ENCODE data around the gene SREK1. TPM values are rescaled to one million over a fixed set of nuclear protein-coding genes. Genes with fewer than 3 reads are reported as not detected.

Gene SREK1
- total RNA-seq, 2 donors from 2014 or later, result 51.4 to 57.5 TPM

DNA sequence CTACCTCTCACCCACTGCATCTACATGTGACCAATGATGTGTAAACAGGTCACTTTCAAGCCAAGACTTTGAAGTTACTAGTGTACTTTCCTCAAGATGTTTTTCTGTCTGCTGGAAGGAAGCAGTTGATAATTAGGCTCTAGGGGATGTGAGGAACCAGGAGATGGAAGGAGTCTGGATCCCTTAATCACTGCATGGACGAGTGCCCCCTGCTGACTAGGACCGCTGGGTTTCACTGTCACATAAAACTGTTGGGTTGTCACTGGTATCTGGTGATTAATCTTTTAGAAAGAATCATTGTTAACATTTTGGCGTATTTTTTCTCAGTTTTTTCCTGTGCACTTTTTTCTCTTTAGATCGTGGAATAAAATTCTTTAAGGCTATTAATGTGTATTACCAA lies 79.5 kb downstream of the SREK1 start:
- TF ChIP-seq, protein P1, sequence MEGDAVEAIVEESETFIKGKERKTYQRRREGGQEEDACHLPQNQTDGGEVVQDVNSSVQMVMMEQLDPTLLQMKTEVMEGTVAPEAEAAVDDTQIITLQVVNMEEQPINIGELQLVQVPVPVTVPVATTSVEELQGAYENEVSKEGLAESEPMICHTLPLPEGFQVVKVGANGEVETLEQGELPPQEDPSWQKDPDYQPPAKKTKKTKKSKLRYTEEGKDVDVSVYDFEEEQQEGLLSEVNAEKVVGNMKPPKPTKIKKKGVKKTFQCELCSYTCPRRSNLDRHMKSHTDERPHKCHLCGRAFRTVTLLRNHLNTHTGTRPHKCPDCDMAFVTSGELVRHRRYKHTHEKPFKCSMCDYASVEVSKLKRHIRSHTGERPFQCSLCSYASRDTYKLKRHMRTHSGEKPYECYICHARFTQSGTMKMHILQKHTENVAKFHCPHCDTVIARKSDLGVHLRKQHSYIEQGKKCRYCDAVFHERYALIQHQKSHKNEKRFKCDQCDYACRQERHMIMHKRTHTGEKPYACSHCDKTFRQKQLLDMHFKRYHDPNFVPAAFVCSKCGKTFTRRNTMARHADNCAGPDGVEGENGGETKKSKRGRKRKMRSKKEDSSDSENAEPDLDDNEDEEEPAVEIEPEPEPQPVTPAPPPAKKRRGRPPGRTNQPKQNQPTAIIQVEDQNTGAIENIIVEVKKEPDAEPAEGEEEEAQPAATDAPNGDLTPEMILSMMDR (IDR thresholded peaks at IDR 0.05), result peak; percentile 16
- Histone ChIP-seq H3K27me3 (no peaks in the 10 kb centered on the region), H3K27ac (no peak overlapping the region), H3K9me3 (no peaks in the 10 kb centered on the region), H3K9ac (ENCODE audit: low read depth in 2 of 2, low read length in 2 of 2) (no peak overlapping the region), H3K36me3 (no peaks in the 10 kb centered on the region), H3K4me1 (no peaks in the 10 kb centered on the region), H3K4me3 (no peak overlapping the region)
- DNase-seq, result peak; percentile 30
- intact Hi-C loops (cut with DNase I), result no loop called here

DNA sequence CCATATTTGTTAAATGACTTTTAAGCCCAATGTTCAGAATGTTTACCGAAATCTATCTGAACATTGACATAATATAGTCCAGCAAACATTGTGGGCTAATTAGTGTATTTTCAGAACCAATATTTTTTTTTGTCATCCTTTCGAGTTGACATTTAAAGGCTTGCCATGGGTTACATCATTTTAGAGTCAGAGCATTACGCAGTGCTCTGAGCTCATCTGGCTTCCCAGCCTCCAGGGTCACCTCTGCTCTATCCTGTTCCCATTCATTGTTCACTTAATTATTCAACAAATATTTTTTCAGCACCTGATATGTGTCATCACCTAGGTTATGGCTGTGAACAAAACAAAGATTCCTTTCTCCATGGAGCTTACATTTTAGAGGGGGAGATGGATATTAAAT lies 80.2 kb downstream of the SREK1 start:
- TF ChIP-seq, protein P1 (IDR thresholded peaks at IDR 0.05), result no peak
- H3K36me3 ChIP-seq, result no peaks in the 10 kb centered on the region
- H3K4me3 ChIP-seq, result no peak overlapping the region
- H3K9ac ChIP-seq (ENCODE audit: low read depth in 2 of 2, low read length in 2 of 2), result no peak overlapping the region
- no peaks in the 10 kb centered on the region for H3K9me3 ChIP-seq
- intact Hi-C loops (cut with DNase I), result no loop called here
- H3K27ac ChIP-seq, result no peak overlapping the region
- no peaks in the 10 kb centered on the region for H3K4me1 ChIP-seq
- H3K27me3 ChIP-seq, result no peaks in the 10 kb centered on the region
- DNase-seq, result no peak

DNA sequence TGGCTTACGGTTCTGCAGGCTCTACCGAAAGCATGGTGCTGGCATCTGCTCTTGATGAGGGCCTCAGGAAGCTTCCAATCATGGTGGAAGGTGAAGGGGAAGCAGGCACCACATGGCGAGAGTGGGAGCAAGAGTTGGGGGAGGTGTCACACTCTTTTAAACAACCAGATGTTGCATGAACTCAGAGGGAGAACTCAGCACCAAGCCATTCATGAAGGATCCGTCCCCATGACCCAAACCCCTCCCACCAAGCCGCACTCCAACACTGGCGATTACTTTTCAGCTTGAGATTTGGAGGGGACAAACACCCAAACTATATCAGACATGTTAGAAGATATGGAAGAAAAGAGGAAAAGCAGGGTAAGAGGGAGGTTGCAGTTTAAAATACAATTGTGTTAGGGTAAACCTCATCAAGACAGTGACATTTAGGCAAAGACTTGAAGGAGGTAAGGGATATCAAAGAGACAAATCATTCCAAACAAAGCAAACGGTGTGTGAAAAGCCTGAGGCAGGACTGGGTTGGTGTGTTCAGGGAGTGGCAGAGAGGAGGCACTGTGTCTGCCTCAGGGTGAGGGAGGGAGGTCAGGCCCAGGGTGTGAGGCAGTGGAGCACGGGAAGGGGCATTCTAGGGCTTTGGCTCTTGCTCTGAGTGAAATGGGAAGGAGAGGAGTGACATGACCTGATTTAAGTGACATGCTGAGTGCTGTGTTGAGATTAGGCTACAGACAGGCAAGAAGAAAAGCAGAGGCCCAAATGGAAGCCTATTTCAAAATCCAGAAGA lies 80.9 kb downstream of the SREK1 start:
- Histone ChIP-seq H3K27me3 (no peaks in the 10 kb centered on the region), H3K27ac (no peak overlapping the region), H3K36me3 (no peaks in the 10 kb centered on the region), H3K4me1 (no peaks in the 10 kb centered on the region), H3K9ac (ENCODE audit: low read depth in 2 of 2, low read length in 2 of 2) (no peak overlapping the region), H3K4me3 (no peak overlapping the region), H3K9me3 (no peaks in the 10 kb centered on the region)
- intact Hi-C loops (cut with DNase I), result no loop called here
- DNase-seq, result no peak
- TF ChIP-seq, protein P1 (IDR thresholded peaks at IDR 0.05), result no peak

DNA sequence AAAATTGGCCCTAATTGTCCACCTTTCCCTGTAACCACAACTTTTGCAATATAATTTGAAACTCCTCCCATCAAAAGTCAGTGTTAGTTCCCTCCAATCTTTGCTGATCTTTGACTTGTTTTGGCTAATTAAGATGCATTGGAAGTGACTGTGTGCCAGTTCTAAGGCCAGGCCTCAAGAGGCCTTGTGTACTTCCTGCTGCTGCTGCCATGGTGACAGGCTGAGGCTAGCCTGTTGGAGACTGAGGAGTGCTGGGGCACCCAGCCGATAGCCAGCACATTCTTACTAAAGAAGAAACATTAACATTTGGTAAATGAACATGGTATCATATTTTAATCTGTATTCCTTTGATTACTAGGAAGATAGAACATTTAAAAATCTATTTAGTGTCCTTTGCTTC lies 86.5 kb downstream of the SREK1 start:
- TF ChIP-seq, protein P1 (IDR thresholded peaks at IDR 0.05), result no peak
- H3K4me1 ChIP-seq, result no peaks in the 10 kb centered on the region
- no peak overlapping the region for H3K27ac ChIP-seq
- H3K36me3 ChIP-seq, result no peaks in the 10 kb centered on the region
- no peaks in the 10 kb centered on the region for H3K9me3 ChIP-seq
- no peak overlapping the region for H3K4me3 ChIP-seq
- no peaks in the 10 kb centered on the region for H3K27me3 ChIP-seq
- DNase-seq, result no peak
- H3K9ac ChIP-seq (ENCODE audit: low read depth in 2 of 2, low read length in 2 of 2), result no peak overlapping the region
- intact Hi-C loops (cut with DNase I), result no loop called here

DNA sequence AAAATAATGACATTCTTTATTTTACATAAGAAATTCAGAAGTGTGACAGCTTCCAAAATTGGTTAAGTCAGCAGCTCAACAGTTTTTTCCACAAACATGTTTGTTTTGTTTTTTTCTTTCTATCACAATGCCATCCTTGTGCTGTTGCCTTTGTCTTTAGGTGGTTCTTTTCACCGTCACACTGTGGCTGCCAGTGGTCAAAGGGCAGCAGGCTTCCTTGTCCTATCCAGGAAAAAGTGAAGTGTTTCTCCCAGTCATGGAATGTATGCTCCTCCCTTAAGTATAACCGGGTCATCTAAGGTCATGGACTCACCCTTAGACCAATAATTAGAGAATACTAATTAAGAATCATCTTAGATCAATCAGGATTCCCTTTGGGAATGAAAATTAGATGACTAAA lies 87.4 kb downstream of the SREK1 start:
- no peak for DNase-seq
- TF ChIP-seq, protein P1 (IDR thresholded peaks at IDR 0.05), result no peak
- Histone ChIP-seq H3K36me3 (no peaks in the 10 kb centered on the region), H3K27me3 (no peaks in the 10 kb centered on the region), H3K9me3 (no peaks in the 10 kb centered on the region), H3K27ac (no peak overlapping the region), H3K4me1 (no peaks in the 10 kb centered on the region), H3K4me3 (no peak overlapping the region), H3K9ac (ENCODE audit: low read depth in 2 of 2, low read length in 2 of 2) (no peak overlapping the region)
- intact Hi-C loops (cut with DNase I), result no loop called here

Data from colonic mucosa (tissue), 4 donors.